SK-N-SH treated with all-trans-retinoic acid at 6 μM for 48 hours (cell line): Measurements from ENCODE around the gene IGSF22.

Experiments used
- ESRRG ChIP-seq: fragments of 250-450 bp; sonication (Bioruptor Pico); IDR thresholded peaks from 2 replicates; pipeline ENCODE4 v1.6.1; 2021; ENCODE audit warnings: mild to moderate bottlenecking
- PATZ1 ChIP-seq: fragments of 250-450 bp; sonication (Bioruptor Pico); IDR thresholded peaks from 2 replicates; pipeline ENCODE4 v1.8.0; 2020; ENCODE audit warnings: mild to moderate bottlenecking, moderate library complexity, borderline replicate concordance
- PPARA ChIP-seq: fragments of 250-450 bp; sonication (Bioruptor Pico); IDR thresholded peaks from 2 replicates; pipeline ENCODE4 v1.5.0; 2020; ENCODE audit warnings: mild to moderate bottlenecking, borderline replicate concordance
- RARB ChIP-seq: fragments of 250-450 bp; sonication (Bioruptor Pico); IDR thresholded peaks from 2 replicates; pipeline ENCODE4 v1.8.0; 2021; ENCODE audit warnings: mild to moderate bottlenecking, moderate library complexity
- ZC3H10 ChIP-seq: fragments of 250-450 bp; sonication (Bioruptor Pico); IDR thresholded peaks from 2 replicates; pipeline ENCODE4 v1.5.1; 2021; ENCODE audit warnings: mild to moderate bottlenecking, moderate library complexity

- TF ChIP-seq ESRRG (no peak), RARB (CRISPR knock-in tag) (no peak), PATZ1 (CRISPR knock-in tag) (no peak), PPARA (CRISPR knock-in tag) (no peak), ZC3H10 (CRISPR knock-in tag) (no peak)
Observed at GRCh38 chr11:18700375-18700774, 25.6 kb downstream of the IGSF22 start.
